AG09309 (cell line): Measurements from ENCODE around the gene MS4A18.

Experiments used
- DNase-seq: peaks from one replicate; pipeline ENCODE4 v3.0.0-alpha.2; 2010; ENCODE audit warnings: low read depth
- H3K4me3 ChIP-seq: 2 replicates; pipeline ENCODE4 v1.5.1; 2011; ENCODE audit warnings: mild to moderate bottlenecking, low read depth, low read length, moderate library complexity; ENCODE audit not compliant: control insufficient read depth
- TF ChIP-seq, protein P1 (sequence below): IDR thresholded peaks from 2 replicates; pipeline ENCODE4 v1.5.1; 2011; ENCODE audit warnings: mild to moderate bottlenecking, low read depth, low read length, inconsistent platforms; ENCODE audit not compliant: insufficient read depth, control insufficient read depth; ENCODE audit errors: missing control alignments

Gene MS4A18

DNA sequence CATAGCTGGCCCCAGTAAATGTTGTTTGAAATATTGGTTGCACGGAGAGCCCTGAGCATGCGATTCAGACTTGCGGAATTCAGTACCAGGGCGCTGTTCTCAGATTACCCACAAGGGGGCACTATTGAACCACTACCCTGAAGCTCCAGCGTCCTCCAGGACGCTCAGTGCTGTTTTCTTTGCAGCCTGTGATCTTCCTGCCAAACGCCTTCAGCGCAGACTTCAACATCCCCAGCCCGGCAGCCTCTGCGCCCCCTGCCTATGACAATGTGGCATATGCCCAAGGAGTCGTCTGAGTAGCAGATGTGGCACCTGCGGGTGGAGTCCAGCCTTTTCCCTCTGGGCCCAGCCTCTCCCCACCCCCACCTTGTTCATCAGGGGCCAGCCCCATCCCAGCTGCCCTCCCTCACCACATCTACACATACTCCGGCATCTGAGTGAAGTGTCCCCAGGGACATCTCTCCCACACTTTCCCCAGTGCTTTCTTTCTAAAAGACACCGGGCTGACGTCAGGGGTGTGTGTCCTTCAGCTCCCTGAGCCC, 51.0 kb downstream of the MS4A18 start:
- TF ChIP-seq, protein P1, sequence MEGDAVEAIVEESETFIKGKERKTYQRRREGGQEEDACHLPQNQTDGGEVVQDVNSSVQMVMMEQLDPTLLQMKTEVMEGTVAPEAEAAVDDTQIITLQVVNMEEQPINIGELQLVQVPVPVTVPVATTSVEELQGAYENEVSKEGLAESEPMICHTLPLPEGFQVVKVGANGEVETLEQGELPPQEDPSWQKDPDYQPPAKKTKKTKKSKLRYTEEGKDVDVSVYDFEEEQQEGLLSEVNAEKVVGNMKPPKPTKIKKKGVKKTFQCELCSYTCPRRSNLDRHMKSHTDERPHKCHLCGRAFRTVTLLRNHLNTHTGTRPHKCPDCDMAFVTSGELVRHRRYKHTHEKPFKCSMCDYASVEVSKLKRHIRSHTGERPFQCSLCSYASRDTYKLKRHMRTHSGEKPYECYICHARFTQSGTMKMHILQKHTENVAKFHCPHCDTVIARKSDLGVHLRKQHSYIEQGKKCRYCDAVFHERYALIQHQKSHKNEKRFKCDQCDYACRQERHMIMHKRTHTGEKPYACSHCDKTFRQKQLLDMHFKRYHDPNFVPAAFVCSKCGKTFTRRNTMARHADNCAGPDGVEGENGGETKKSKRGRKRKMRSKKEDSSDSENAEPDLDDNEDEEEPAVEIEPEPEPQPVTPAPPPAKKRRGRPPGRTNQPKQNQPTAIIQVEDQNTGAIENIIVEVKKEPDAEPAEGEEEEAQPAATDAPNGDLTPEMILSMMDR, result peak; percentile 90
- peak; percentile 56 for DNase-seq
- H3K4me3 ChIP-seq, result no peak overlapping the region

DNA sequence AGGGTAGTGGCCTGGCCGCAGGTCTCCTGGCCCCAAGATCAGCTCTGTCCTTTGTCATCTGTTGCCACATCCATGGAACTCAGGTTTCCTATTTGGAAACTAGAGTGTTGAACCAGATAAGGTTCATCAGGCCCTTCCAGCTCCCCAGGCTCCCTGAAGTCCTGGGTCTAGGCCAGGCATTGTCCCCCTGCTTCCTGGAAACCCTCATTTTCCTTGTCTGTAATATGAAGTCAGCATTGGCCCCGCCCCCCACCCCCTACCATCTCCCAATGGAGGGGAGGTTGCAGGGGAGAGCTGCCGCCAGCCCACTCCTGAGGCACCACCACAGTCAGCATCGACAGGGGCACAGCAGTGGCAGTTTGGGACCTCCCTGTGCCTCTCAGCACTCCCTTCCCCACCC, 51.6 kb downstream of the MS4A18 start:
- TF ChIP-seq, protein P1, result no peak
- no peak for DNase-seq
- H3K4me3 ChIP-seq, result no peak overlapping the region

DNA sequence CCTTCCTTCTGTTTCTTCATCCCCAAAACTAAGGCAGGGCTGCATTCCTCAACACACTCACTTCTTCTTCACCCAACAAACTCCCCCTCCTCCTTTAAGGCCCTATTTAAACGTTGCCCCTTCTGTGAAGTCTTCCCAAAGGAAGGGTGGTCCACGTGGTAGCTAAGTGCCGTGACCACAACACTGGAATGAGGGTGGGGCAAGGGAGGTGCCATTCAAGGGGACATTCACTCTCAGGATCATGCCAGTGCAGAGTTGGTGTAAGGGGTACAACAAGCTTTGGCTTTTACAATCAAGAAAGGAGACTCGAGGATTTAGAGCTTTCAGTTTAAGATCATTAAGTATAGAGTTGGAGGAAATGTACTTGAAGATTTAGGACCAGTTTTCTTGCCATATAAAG, 52.6 kb downstream of the MS4A18 start:
- DNase-seq, result no peak
- no peak overlapping the region for H3K4me3 ChIP-seq
- TF ChIP-seq, protein P1, result no peak

DNA sequence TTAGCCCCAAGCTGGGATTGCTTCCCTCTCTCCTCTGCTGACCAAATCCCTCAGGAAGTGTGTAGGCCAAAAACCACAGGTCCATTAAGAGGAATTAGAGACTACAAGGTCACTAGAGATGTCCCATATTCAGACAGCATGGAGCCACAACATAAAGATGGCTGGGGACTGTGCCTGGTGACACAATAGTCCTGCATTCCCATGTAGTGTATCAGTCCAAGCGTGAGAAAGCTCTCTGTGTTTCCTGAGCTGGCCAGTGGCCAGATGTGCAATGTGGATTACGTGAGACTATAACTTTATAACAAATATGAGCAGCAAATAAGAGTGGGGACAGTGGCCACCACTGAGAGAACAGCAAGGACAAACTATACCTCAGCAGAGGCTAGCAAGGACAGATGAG, 53.1 kb downstream of the MS4A18 start:
- peak; percentile 48 for DNase-seq
- H3K4me3 ChIP-seq, result no peak overlapping the region
- TF ChIP-seq, protein P1, result no peak

DNA sequence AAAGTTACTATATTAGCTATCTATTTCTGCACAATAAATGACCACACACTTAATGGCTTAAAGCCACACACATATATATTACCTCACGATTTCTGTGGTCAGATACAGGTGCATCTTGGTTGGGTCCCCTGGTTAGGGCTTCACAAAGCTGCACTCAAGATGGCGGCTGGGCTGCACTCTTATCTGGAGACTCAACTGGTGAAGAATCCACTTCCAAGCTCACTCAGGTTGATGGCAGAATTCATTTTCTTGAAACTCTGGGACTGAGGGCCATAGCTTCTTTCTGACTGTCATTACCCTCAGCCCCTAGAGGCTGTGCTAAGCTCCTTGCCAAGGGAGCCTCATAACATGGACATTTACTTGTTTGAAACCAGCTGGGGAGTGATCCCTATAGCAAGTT, 55.5 kb downstream of the MS4A18 start:
- DNase-seq, result no peak
- TF ChIP-seq, protein P1, result no peak
- no peak overlapping the region for H3K4me3 ChIP-seq

DNA sequence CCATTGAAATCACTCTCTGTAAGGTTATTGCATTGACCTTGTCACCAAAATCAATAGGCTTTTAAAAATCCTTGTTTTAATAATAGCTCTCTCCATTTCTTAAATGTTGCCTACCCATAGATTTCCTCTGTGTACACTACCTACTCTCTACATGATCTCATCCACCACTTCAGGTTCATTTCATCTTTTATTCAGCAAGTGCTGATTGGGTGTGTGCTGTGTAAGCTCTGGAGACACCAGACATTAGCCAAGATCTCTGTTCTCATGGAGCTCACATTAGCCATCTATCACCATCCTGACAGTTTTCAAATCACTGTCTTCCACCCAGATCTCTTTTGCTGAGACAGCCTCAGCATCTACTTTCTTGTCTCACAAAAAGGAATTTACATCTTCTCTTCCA, 56.3 kb downstream of the MS4A18 start:
- TF ChIP-seq, protein P1, result no peak
- no peak for DNase-seq

DNA sequence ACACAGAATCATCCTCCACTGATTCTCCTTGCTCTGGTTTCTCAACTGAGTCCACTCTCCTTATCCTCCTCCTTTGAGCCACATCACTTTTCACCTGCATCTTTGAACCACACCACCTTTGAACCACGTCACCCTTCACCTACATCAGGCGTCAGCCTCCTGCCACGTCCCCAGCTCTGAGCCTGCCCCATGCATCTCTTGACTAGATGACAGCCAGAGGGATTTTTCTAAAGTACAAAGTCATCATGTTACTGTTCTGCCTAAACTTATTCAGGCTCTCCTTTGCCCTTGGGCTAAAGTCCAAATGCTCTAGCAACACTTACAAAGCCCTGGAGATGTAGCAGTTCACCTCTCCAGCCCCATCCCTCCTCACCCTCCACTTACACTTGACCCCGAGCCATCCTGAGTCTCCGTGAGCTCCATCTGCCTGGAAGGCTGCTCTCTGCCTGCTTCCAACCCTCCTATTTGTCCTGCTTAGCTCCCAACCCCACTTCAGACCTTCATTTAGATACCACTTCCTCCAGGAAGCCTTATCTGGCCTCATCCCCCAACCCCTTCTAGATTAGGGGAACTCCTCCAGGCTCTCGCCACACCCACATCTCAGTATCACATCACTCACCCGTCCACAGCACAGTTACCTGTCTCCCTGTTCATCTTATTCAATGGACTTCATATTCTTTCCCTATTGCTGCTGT, 56.9 kb downstream of the MS4A18 start:
- no peak overlapping the region for H3K4me3 ChIP-seq
- TF ChIP-seq, protein P1, result no peak
- no peak for DNase-seq

More for the DNA sequence above, 56.3 kb downstream of the MS4A18 start:
- no peak overlapping the region for H3K4me3 ChIP-seq
